Stimulated activated CD4-positive, alpha-beta T cell treated with anti-CD3 and anti-CD28 coated beads, Interleukin-15, amount 100 ng/mL, for 24 hours (primary cell): ENCODE results near the gene LHX1.

Source experiments
- DNase-seq: peaks from one replicate; pipeline ENCODE4 v3.0.0-alpha.2; 2020

LHX1 gene

DNA sequence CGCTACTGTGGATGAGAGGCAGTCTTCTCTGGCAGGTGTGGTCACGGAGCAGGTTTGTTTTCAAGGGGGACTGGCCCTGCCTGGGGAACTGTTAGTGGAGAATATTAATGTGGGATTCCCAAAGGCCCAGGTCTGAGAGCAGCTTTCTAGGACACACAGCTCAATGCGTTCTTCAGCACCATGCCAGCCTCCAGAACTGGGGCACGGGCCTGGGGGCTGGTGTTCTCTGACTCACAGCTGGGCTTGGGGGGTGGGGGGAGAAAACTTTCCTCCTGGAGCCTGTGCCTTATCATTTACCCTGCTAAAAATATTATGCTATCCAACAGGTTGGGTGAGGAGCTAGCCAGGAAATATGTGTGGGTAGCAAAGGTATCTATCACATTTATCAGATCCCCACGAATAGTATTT lies 13.5 kb upstream of the LHX1 start:
- no peak for DNase-seq

DNA sequence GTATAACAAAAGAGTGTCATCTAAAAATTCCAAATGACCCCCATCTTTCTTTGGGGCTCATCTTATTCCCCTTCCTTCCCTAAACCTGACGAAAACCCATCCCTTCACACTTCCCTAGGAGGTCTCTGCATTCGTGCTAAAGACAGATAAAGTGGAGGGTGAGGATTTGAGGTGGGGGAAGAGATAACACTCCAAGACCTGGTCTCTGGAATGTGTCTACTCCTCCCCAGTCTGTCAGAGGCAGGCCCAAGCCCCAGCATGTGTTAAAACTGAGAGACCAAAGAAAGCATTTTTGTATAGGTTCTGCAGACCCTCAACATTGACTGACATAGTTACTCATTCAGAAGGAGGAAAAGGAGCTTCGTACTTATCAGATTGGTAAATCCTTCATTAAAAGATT lies 11.0 kb upstream of the LHX1 start:
- no peak for DNase-seq

DNA sequence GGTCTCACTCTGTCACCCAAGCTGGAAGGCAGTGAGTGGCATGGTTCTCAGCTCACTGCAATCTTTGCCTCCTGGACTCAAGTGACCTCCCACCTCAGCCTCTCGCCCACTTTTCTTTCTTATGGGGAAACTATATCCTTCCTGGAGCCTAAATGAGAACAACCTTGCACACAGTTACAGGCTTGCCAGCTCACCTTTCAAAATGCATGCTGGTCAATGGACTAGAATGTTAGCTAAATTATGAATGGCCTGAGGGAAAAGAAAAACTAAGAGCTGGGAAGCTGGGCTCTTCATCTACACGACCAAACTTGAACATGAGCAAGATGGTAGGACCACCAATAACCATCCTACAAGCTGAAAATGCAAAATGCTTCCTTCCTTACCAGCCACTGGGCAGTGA lies 10.6 kb upstream of the LHX1 start:
- DNase-seq: no peak

DNA sequence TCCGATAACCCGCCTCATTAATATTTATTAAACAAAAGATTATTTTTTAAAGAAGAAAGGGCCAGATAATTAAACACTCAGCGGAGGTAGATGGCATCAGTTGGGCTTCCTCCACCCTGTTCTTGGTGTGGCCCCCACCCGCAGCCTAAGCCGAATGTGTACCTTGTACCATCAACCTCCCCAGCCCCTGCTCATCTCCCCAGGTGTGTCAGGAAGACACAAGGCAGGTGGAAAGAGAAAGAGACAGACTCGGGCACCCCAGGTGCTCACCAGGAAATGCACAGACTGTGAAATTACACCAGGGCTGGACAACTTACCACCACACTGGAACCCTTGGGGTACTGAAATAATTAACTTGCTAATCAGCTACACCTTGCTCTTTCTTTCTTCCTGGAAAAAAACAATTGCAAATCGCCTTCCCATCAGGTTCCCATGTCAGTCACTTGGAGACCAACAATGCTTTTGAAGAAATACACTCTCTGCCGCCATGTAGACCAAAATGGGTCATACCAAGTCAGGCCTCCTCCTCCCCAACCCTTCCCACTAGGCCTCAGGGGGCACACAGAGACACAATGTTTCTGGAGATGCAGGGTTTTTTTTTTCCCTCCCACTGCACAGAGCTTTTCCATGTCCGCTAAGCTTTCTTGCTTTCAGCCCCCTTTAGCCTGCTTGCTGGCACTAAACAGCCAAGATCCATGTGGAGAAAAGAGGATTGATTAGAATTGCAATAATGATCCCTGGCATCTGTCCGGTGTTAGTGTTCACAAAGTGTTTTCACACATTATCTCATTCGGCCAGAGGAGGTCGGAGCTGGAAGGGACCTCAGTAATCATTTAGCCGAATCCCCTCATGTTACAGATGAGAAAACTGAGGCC lies 8.6 kb upstream of the LHX1 start:
- DNase-seq: no peak

DNA sequence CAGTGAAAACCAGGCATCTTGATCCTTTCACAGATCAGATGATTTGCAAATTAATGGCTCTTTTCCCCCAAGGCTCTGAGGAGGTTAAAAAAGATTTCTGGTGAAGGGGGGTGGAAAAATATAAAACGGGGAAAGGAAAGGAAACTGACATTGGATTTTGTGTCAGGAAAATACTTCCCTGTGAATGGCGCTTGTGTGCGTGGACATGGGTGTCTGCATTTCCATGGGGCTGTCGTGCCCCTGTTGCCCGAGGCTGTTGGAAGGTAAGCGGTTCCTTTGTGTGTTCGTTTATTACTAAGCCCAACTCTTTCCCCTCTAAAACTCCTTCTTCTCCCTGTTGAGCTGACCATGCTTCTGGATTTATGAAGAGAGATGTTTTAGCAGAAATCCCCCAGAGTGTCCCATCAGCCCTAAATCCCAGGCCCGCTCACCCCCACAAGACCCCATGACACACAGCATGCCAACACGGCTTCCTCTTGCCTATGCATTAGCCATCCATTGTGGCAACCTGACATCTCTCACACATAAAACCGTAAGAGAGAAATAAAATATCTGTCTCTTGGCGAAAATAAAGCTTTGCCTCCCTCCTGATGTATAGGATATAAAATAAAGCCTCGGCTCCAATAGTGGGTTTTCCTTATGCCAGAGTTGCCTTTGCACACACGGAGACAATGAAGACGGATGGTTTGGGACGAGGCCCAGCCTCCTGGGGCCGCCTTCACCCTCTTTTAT lies 7.3 kb upstream of the LHX1 start:
- no peak for DNase-seq

DNA sequence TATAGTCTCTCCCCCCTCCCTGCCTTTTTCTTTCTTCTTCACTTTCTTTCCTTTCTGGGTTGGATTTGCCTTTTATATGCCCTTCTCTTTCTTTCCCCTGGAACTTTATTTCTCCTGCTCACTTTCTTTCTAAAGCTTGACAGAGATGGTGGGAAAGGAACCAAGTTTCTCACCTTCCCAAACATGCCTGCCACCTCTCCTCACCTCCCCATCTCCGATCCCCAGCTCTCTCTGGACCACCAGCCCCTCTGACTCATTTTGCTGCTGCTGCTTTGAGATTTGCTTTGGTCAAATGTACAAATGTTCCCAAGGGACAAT lies 6.7 kb upstream of the LHX1 start:
- no peak for DNase-seq

DNA sequence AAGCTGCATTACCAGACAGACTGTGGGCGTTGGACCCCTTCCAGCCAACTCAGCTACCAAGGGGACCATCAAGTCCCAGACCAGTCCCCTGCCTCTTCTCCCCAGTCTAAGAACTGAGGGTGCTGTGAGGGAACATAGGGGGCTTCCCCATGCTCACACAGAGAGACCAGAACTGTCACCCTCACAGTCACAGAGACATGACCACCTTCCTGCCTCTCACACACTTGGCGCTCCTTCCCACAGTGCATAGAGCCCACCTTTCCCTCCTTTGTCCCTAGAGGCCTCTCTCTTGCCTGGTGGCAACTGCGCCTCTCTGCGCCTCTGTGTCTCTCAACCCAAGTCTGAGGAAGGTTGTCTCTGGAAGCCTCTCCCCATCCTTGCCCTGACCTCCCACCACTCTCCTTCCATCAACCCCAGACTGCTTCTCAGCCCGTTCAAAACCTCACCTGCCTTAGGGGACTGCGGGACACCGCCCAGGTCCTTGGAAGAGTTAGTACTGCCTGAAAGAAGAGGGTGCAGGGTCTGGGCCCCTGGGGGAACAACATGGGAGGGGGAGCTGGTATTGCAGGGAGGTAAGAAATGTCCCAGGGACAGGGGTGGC lies 6.1 kb upstream of the LHX1 start:
- no peak for DNase-seq

DNA sequence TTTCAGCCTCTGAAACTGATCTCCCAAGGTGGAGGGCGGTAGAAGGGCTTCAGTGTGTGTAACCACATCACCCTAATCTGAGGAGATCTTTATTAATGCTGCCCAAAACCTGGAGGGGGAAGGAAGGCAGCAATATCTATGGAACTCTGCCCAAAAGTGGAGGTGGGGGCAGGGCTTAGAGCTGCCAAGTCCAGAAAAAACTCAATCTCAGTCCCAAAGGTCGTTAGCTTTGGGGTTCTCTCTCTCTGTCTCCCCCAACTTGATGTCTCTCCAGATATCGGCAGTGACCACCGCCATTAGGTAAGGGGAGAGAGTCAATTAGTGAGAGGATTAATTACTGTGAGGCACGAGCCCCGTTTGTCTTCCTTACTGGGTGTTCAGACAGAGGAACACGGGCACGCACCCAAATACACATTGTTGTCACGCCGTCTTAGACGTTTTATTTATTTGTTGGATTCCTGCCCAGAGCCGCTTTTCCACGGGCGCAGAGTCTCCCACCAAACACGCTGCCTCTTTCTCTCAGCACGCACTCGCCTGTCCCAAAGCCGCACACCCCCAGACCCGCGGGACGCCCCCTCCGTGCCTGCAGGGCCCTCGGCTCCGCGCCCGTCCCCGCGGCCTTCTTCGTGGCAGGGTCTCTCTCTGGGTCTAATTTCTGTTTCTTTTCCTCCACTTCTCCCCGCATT lies 5.4 kb upstream of the LHX1 start:
- no peak for DNase-seq

DNA sequence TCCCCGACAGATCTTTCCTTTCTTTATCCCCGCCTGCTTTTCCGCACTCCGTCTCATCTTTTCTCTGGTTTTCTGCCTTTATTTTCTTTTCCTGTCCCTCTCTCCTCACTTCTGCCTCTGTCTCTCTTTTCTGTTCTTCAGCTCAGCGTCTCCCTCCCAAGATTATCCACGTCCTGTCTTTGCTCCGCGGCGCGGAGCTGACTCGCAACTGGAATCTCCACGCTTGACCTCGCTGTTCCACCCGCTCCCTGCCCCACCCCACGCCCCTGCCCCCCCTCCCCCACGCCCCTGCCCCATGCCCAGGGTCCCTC lies 4.9 kb upstream of the LHX1 start:
- no peak for DNase-seq

DNA sequence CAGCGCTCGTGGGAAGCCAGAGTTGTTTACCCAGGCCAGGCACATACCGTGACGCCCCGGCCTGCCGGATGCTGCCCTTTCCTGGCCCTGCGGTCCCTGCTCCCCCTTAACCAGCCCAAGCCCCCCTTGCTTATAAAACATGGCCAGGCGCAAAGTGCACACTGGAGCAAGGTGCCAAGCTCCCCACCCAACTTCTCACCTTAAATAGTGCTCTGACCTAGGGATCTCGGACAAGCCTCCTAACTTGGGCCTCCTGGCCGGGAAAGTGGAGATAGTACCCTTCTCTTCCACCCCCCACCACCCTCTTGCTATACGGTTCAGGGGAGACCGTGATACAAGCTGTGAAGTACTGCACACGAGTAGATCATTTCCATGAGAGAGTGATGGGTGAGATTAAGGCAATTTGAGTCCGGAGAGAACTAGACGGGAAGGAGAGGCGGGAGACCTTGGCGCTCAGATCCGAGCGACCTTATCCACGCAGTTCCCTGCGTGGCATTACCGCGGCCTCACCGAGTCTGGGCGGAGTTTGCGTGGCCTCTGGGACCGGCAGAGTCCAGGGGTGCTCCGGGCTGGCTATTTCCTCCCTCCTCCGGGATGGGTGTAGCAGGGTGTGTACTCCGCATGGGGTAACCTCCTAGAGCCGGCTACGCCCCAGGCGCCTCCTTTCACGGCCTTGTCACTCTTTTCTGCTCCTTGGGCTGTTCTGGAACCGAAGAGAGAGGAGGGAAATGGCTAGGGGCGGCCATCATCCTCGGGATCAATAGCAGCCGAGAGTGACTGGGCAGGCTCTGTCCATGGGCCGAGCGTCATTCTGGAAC lies 4.4 kb upstream of the LHX1 start:
- no peak for DNase-seq

DNA sequence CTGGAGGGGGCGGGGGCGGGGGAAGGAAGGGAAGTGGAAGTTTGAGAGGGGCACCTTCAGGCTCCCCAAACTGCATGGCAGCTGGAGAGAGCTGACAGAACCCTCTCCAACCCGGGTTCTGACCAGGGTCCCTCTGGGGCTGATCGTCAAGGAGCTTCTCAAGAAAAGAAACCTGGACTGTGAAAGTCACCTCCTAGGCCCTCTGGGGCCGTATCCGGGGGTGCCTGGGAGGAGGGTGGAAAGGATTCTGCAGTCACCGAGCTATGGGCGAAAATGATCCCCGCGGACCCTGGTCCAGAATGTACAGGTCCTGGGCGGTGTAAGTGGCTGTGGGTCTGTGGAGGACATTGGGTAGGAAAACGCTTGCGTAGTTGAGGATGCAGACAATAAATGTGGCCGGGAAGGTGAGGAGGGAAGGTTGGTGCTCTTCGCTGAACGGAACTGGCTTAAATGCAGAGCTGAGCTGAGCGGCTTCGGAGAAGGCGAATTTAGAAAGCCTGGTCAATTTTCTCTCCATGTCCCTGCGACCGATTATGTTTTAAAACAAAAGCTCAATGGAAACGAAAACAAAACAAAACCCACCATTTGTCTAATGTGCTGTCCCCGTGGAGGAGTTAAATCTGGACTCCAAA lies 3.6 kb upstream of the LHX1 start:
- DNase-seq: no peak

DNA sequence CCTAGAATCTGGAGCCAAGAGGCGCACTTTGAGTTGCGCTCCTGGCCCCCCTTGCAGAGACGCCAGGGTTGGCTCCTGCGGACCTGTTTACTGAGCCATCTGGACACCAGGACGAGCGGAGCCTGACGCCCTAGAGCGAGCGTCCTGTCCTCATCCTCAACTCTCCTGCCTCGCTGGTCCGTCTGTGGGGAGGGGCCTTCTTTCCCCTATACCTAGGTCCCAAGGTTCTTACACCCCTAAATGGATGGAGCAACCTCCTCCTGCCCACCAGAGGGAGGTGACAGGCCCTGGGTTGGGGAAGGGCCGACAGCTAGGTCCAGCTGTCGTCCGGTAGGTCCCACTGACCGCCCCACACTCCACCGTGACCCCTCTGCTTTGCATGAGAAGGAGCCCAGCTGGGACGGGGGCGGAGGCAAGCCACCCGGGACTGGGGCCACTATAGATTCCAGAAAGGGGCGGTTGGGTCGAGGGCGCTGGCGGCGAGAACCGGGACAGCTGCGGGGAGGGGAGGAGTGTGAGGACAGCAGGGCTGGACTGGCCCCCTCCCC lies 3.1 kb upstream of the LHX1 start:
- DNase-seq: no peak

DNA sequence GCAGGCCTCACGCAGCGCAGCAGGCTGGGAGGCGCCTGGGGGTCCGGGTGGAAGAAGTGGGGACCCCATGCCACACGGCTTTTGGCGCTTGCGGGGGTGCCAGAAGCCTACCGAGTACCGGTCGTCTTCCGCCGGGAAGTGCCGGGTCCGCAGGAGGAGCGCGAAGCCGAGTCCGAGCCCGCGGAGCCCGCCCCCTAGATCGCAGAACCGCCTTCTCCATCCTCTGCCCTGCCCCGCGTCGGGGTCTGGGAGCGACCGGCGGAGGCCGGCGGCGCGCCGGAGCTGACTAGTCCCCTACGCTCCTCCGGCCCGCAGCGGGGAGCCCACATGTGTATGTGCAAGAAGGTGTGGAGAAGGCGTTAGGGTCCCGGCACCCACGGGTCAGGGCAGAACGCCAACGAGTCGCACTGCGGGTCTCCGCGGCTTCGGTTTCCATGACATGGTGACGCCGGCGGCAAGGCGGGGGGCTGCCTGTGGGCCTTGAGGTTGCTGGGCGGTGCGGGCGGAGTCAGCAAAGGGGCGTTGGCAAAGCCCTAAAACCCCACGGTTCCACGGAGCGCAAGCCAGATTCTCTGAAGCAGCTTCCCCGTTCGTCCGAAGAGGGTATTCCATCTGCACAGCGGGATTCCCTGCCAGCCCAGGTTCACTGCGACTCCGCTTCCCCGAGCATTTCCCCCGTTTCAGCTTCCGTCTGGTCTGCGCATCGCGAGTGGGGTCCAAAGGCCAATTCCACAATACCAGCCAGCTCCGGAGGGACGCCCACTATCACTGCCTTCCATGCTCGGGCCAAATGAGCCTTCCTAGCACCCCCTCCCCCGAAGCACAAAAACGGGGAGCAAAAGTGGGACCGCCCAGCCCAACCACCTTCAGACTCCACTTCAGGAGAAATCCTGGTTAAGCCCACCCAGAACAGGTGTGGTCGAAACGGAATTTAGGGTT lies 2.3 kb upstream of the LHX1 start:
- peak; percentile 37 for DNase-seq

DNA sequence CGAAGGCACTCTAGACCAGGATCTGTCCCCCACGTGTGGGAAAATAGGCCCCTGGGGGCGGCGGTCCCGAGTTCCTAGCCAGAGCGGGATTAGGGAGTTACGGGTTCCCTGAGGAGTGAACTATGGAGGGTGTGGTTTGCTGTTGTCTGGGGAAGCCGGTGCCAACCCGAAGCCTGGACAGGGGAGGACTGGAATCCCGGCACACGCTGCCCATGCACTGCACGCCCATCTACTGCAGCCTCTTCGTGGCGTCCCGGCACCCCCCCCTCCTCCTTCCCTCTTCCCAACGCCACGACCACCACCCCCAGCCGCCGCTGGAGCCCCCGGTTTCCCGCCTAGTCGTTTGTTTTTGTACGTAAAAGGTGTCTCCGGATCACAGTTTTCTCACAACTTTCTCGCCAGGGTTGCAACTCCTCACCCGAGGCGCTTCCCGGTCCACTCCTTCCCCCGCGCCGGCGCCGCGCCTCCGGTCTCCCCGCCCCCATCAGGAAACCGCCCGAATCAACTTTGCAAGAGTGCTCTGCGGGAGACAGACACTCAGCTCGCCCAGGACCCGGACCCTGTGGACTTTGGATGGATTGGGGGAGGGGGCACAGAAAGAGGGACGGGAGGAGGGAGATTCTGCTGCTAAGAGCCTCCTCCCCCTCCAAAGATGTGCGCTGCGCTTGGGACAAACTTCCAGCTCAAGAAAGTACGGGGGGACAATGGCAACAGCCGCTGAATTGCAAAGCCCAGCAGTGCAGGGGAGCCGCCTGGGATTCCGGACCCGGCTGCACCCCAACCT lies 1.4 kb upstream of the LHX1 start:
- DNase-seq: peak; percentile 36

DNA sequence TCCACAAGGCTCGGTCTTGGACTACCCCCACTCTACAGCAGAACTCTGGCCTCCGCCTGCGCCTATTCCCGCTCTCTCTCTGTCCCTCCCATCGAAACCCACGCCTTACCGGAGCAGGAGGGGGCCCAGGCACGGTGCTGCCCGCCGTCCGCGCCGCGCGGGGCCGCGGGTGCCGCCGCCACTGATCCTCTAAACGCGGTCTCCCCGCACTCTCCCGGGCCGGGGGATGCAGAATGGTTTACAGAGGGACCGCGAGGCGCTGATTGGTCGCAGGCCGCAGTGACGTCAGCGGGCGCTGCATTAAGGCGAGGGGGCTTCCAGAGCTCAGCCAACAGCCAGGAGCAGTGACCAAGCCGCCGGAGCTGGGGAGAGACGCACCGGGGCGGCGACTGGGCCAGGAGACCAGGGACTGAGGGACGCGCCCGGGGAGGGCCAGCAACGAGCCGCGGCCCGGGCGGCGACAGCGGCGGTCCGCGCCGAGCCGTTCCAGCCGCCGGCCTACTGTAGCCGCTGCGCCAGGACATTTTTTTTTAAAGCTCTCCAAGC lies 747 bp upstream of the LHX1 start:
- peak; percentile 38 for DNase-seq

DNA sequence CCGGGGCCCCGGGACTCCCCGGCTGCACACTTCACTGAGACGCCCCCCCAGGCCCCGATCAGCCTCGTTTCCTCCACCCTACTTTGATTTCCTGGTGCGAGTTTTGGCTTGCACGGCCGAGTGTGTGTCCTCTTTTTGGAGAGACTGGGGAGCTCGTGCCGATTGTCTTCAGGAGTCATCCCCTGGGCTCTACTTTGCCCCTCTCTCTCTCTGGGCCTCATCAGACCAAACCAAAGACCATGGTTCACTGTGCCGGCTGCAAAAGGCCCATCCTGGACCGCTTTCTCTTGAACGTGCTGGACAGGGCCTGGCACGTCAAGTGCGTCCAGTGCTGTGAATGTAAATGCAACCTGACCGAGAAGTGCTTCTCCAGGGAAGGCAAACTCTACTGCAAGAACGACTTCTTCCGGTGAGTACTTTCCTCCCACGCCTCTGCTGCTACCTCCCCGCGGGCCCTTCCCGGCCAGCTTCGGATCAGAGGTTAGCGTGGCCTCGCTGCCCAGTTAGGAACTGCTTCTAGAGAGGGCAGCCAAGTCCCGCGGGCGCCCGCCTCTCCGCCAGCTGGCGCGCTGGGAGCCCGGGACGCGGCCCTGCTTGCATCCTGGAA lies 787 bp downstream of the LHX1 start:
- peak; percentile 51 for DNase-seq

DNA sequence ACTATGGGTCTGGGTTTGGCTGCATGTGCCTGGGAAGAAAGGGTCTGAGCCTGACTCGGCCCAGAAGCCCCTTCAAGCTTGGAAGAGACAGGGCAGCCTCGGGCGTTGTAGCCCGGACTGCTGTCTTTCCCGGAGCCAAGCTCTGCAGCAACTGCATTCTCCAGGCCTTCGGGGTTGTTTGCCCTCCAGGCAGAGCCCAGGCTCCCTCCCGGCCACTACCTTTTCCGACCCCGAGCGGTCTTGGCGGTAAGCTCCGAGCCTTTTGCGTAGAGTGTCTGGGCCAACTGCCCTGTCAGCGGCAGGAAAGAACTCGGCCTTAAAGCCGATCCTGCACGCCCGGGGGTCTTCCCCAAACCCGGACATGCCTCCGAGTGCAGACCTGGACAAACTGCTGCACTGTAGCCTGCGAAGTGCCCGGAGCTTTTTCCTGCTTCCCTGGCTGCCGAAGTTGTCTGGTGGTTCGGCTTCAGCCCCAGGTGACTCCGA lies 1.3 kb downstream of the LHX1 start:
- no peak for DNase-seq

DNA sequence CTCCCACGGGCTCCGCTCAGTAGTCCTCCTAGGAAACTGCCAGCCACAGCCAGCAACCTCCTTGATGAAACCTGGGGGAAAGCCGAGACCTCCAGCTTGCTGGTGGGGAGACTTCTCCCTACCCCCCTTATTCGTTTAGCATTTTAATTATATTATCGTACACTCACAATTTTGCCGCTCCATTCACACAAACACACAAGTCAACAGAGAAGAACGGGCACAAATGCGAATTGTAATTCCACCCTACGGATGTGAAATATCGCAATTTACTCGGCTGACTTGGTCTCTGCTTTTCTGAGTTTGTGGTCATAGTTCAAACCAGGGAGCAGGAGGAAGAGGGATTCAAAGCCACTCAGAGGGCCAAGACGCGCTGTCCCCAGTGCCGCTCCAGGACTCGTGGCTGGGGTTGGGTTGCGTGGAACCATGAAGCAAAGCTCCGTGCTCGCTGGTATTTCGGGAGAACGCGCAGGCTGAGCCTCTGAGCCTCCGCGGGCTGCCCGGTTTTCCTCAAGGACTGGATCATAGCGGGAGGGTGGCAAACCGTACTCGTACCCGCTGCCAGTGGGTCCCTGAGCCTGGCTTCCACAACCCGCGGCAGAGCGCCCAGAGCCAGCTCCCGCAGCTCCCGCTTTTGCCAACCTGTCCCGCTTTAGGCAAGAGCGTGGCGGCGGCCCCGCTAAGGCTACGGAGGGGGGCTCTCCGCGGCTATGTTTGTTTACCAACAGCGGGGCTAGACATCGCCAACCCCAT lies 2.0 kb downstream of the LHX1 start:
- no peak for DNase-seq
